Activated naive CD8-positive, alpha-beta T cell treated with anti-CD3 and anti-CD28 coated beads, Interleukin-2, amount 50 U/mL, for 16 hours (primary cell): ENCODE measurements around the gene NIPSNAP3A.

ENCODE experiments used
- DNase-seq: peaks from one replicate; pipeline ENCODE4 v3.0.0-alpha.2; 2020; ENCODE audit warnings: low read depth, low spot score

NIPSNAP3A gene

GRCh38 chr9:104808035-104808614 lies 60.6 kb downstream of the NIPSNAP3A start:
- no peak for DNase-seq
